Measurements from ENCODE around the gene KCNH3. TPM values are rescaled to one million over a fixed set of nuclear protein-coding genes. Genes with fewer than 3 reads are reported as not detected.
"Not testable (repeated sequence)": the region's sequence is repeated elsewhere in the genome, so short reads cannot be mapped to it uniquely, and the experiment has no call there.

The KCNH3 gene
- total RNA-seq, 2 donors from 2014 or later, result 0.19 to 1.0 TPM

DNA sequence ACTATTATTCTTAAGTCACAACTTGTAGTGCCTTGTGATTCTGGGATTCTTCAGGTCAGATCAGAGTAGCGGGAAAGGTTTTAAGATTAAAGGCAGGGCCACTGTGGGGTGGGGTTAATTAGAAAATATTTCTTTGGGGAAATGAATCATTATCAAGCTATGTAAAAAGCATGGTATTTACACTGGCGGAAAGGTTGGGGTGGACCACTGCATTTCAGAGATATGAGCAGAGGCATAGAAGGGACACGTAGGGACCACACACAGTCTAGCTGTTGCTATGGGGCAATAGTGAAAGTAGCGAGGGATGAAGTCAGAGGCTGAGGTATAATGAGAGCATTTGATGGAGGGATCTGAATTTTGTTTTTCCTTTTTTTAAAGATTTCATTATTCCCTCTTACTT is 31.7 kb upstream of the KCNH3 start:
- TF ChIP-seq, protein P1, sequence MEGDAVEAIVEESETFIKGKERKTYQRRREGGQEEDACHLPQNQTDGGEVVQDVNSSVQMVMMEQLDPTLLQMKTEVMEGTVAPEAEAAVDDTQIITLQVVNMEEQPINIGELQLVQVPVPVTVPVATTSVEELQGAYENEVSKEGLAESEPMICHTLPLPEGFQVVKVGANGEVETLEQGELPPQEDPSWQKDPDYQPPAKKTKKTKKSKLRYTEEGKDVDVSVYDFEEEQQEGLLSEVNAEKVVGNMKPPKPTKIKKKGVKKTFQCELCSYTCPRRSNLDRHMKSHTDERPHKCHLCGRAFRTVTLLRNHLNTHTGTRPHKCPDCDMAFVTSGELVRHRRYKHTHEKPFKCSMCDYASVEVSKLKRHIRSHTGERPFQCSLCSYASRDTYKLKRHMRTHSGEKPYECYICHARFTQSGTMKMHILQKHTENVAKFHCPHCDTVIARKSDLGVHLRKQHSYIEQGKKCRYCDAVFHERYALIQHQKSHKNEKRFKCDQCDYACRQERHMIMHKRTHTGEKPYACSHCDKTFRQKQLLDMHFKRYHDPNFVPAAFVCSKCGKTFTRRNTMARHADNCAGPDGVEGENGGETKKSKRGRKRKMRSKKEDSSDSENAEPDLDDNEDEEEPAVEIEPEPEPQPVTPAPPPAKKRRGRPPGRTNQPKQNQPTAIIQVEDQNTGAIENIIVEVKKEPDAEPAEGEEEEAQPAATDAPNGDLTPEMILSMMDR (IDR thresholded peaks at IDR 0.05), result no peak
- Histone ChIP-seq H3K9me3 (no peaks in the 10 kb centered on the region), H3K36me3 (peaks cover 9% of the 10 kb centered on the region), H3K27ac (no peak overlapping the region), H3K27me3 (no peaks in the 10 kb centered on the region), H3K4me1 (no peaks in the 10 kb centered on the region), H3K4me3 (no peak overlapping the region)
- DNase-seq (ENCODE audit: low spot score), result no peak

DNA sequence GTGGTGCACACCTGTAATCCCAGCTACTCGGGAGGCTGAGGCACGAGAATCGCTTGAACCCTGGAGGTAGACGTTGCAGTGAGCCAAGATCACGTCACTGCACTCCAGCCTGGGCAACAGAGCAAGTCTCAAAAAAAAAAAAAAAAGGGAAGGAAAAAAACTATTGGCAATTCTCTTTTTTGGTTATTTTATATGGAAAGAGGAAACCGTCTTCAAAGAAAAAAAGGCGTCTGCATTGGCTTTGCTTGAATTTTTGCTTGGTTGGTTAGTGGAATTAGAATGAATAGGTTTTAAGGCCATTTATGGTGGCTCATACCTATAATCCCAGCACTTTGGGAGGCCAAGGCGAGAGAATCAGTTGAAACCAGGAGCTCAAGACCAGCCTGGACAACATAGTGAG is 29.1 kb upstream of the KCNH3 start:
- DNase-seq (ENCODE audit: low spot score); H3K4me3 ChIP-seq; H3K36me3 ChIP-seq; H3K27me3 ChIP-seq; H3K27ac ChIP-seq; H3K9me3 ChIP-seq; H3K4me1 ChIP-seq: not testable (repeated sequence)

- H3K27ac ChIP-seq, result no peak overlapping the region
- TF ChIP-seq, protein P1 (IDR thresholded peaks at IDR 0.05), result no peak
- H3K9me3 ChIP-seq, result no peaks in the 10 kb centered on the region
- H3K4me3 ChIP-seq, result no peak overlapping the region
- no peak for DNase-seq (ENCODE audit: low spot score)
- H3K27me3 ChIP-seq, result no peaks in the 10 kb centered on the region
- H3K36me3 ChIP-seq, result no peaks in the 10 kb centered on the region
- H3K4me1 ChIP-seq, result no peaks in the 10 kb centered on the region
Measured at GRCh38 chr12:49511410-49511809, 27.4 kb upstream of the KCNH3 start.

DNA sequence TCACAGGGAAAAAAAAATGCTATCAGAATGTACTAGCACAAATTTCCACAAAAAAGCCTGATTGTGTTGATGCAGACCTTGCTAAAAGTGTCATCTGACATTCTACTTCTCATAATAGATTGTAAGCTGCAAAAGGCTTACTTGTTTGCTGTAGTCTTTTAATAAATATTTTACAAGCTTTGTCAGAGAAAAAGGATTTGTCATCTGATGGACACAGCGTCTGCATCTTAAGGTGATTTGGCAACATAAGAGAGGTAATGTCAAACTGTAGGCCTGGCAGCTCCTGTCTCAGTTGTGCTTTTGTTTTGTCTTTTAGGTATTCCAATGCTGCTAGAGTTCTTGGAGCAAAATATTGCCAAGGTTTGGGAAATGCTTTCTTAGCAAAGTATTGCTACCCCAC is 26.3 kb upstream of the KCNH3 start:
- no peak overlapping the region for H3K27ac ChIP-seq
- TF ChIP-seq, protein P1 (IDR thresholded peaks at IDR 0.05), result no peak
- H3K27me3 ChIP-seq, result no peaks in the 10 kb centered on the region
- DNase-seq (ENCODE audit: low spot score), result no peak
- no peaks in the 10 kb centered on the region for H3K9me3 ChIP-seq
- H3K4me1 ChIP-seq, result no peaks in the 10 kb centered on the region
- no peak overlapping the region for H3K4me3 ChIP-seq
- no peaks in the 10 kb centered on the region for H3K36me3 ChIP-seq

DNA sequence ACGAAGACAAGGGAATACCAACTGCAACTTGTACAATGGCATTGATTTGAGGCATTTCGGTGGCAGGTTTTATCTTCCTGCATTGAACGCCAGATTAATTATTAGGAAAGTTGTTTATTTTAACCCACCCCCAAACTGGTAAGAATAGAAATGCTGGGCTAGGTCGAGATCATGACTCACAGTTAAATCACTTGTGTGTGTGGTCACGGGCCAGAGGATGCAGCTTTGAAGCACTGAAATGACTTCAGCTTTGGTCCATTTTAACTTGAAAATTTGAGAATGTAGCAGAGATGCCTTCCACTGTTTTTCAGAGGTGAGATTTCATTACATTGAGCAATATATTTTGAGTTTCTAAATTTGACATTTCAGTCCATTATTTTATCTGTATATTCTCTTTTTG is 23.6 kb upstream of the KCNH3 start:
- Histone ChIP-seq H3K27me3 (no peaks in the 10 kb centered on the region), H3K36me3 (no peaks in the 10 kb centered on the region), H3K4me1 (no peaks in the 10 kb centered on the region), H3K9me3 (no peaks in the 10 kb centered on the region), H3K27ac (no peak overlapping the region), H3K4me3 (no peak overlapping the region)
- TF ChIP-seq, protein P1 (IDR thresholded peaks at IDR 0.05), result no peak
- no peak for DNase-seq (ENCODE audit: low spot score)

- H3K27me3 ChIP-seq, result no peaks in the 10 kb centered on the region
- no peaks in the 10 kb centered on the region for H3K9me3 ChIP-seq
- H3K4me3 ChIP-seq, result no peak overlapping the region
- TF ChIP-seq, protein P1 (IDR thresholded peaks at IDR 0.05), result no peak
- H3K27ac ChIP-seq, result no peak overlapping the region
- peaks cover 9% of the 10 kb centered on the region for H3K36me3 ChIP-seq
- no peak for DNase-seq (ENCODE audit: low spot score)
- no peaks in the 10 kb centered on the region for H3K4me1 ChIP-seq
Measured at GRCh38 chr12:49518914-49519573, 19.8 kb upstream of the KCNH3 start.

Data from right atrium auricular region (tissue), 2 donors.